IMR-90 (cell line): ENCODE measurements around the gene TBCD. TPM values are rescaled to one million over a fixed set of nuclear protein-coding genes. Genes with fewer than 3 reads are reported as not detected.

ENCODE experiments used
- ATAC-seq: fragments of 200-7000 bp; cut with Tn5 transposase; 2 replicates; pipeline ENCODE4 v1.9.1; 2020; ENCODE audit warnings: low read depth, mild to moderate bottlenecking, moderate library complexity
- BruUV-seq: library from RNA; stranded (reverse); fragments of 400-500 nt; replicated peaks from 2 replicates; lab custom pipeline; 2021; lab: Mats Ljungman, UMichigan
- CTCF ChIA-PET: fragments of 300-600 bp; formaldehyde crosslinking; extraction: SDS; loops from one replicate; lab custom pipeline; 2021; ENCODE audit warnings: antibody characterized with exemption; lab: Yijun Ruan, JAX
- POLR2A ChIA-PET: fragments of 300-600 bp; sonication (Branson Sonifier 250); formaldehyde crosslinking; loops from one replicate; lab custom pipeline; 2022; ENCODE audit warnings: antibody characterized with exemption; ENCODE audit not compliant: unreplicated experiment; lab: Charles Lee
- DNase-seq: peaks from one replicate; pipeline ENCODE4 v3.0.0; 2013
- H2AFZ ChIP-seq: replicated peaks from 2 replicates; pipeline ENCODE3; 2013; ENCODE audit warnings: low read length, mild to moderate bottlenecking; ENCODE audit not compliant: poor library complexity
- H2AK5ac ChIP-seq: 2 replicates; pipeline ENCODE4 v1.6.1; 2013; ENCODE audit warnings: low read depth, low read length, inconsistent platforms
- H2AK9ac ChIP-seq: replicated peaks from 2 replicates; pipeline ENCODE3; 2013; ENCODE audit warnings: mild to moderate bottlenecking, low read depth, low read length, moderate library complexity; ENCODE audit not compliant: poor library complexity
- H2BK120ac ChIP-seq: 2 replicates; pipeline ENCODE4 v1.6.1; 2013; ENCODE audit warnings: low read depth, low read length, inconsistent platforms
- H2BK15ac ChIP-seq: 3 replicates; pipeline ENCODE4 v1.6.1; 2013; ENCODE audit warnings: low read depth, low read length, inconsistent platforms
- H2BK20ac ChIP-seq: 2 replicates; pipeline ENCODE4 v1.6.1; 2013; ENCODE audit warnings: low read depth, mild to moderate bottlenecking, inconsistent platforms, low read length, moderate library complexity
- H2BK5ac ChIP-seq: 2 replicates; pipeline ENCODE4 v1.6.1; 2013; ENCODE audit warnings: mild to moderate bottlenecking, low read depth, low read length, inconsistent platforms; ENCODE audit not compliant: poor library complexity, severe bottlenecking
- H3K14ac ChIP-seq: replicated peaks from 2 replicates; pipeline ENCODE4 v1.6.1; 2013; ENCODE audit warnings: low read depth, low read length, inconsistent platforms
- H3K18ac ChIP-seq: 2 replicates; pipeline ENCODE4 v1.6.1; 2013; ENCODE audit warnings: low read depth, low read length, control low read depth
- H3K23ac ChIP-seq: 2 replicates; pipeline ENCODE4 v1.6.1; 2013; ENCODE audit warnings: low read depth, low read length, inconsistent platforms
- H3K27ac ChIP-seq: 2 replicates; pipeline ENCODE4 v1.5.1; 2013; ENCODE audit warnings: mild to moderate bottlenecking, control low read depth, low read length; ENCODE audit not compliant: insufficient read depth
- H3K27me3 ChIP-seq: 2 replicates; pipeline ENCODE4 v1.6.1; 2013; ENCODE audit warnings: low read length; ENCODE audit not compliant: control insufficient read depth, insufficient read depth
- H3K36me3 ChIP-seq: 2 replicates; pipeline ENCODE4 v1.6.1; 2013; ENCODE audit warnings: low read length, mixed read lengths; ENCODE audit not compliant: control insufficient read depth, insufficient read depth
- H3K4ac ChIP-seq: 2 replicates; pipeline ENCODE4 v1.6.1; 2013; ENCODE audit warnings: low read depth, low read length, inconsistent platforms
- H3K4me1 ChIP-seq: 2 replicates; pipeline ENCODE4 v1.6.1; 2013; ENCODE audit warnings: low read length, mixed read lengths; ENCODE audit not compliant: control insufficient read depth, insufficient read depth
- H3K4me2 ChIP-seq: 2 replicates; pipeline ENCODE4 v1.6.1; 2013; ENCODE audit warnings: low read depth, mild to moderate bottlenecking, control low read depth, low read length, moderate library complexity
- H3K4me3 ChIP-seq: 2 replicates; pipeline ENCODE4 v1.5.1; 2013; ENCODE audit warnings: low read depth, mild to moderate bottlenecking, control low read depth, low read length, moderate library complexity; ENCODE audit not compliant: insufficient read depth
- H3K56ac ChIP-seq: 2 replicates; pipeline ENCODE4 v1.6.1; 2013; ENCODE audit warnings: low read length, inconsistent platforms; ENCODE audit not compliant: insufficient read depth; ENCODE audit errors: extremely low read depth
- H3K79me1 ChIP-seq, 2 experiments: 2 replicates each; pipeline ENCODE4 v1.6.1; 2013; ENCODE audit warnings: low read length in 2 of 2, inconsistent platforms in 1 of 2, low read depth in 1 of 2
- H3K9ac ChIP-seq: 2 replicates; pipeline ENCODE4 v1.6.1; 2013; ENCODE audit warnings: low read depth, low read length, control low read depth
- H3K9me1 ChIP-seq: 2 replicates; pipeline ENCODE4 v1.6.1; 2013; ENCODE audit warnings: low read length, inconsistent platforms; ENCODE audit not compliant: insufficient read depth
- H3K9me3 ChIP-seq: 2 replicates; pipeline ENCODE4 v1.6.1; 2013; ENCODE audit warnings: low read length; ENCODE audit not compliant: control insufficient read depth, insufficient read depth
- H4K20me1 ChIP-seq: 2 replicates; pipeline ENCODE4 v1.6.1; 2013; ENCODE audit warnings: low read length, inconsistent platforms; ENCODE audit not compliant: insufficient read depth
- H4K5ac ChIP-seq: 2 replicates; pipeline ENCODE4 v1.6.1; 2013; ENCODE audit warnings: mild to moderate bottlenecking, low read depth, low read length, control low read depth
- H4K8ac ChIP-seq, 2 experiments: 2 replicates each; pipeline ENCODE4 v1.6.1; 2013; ENCODE audit warnings: low read depth in 2 of 2, low read length in 2 of 2, control low read depth in 1 of 2, inconsistent platforms in 1 of 2
- H4K91ac ChIP-seq: 2 replicates; pipeline ENCODE4 v1.6.1; 2013; ENCODE audit warnings: low read depth, low read length, inconsistent platforms; ENCODE audit not compliant: insufficient read depth
- FOS ChIP-seq: fragments of 150-350 bp; IDR thresholded peaks from 2 replicates; pipeline ENCODE4 v1.6.1; 2016; ENCODE audit warnings: low read depth, low read length
- MAZ ChIP-seq: IDR thresholded peaks from 2 replicates; pipeline ENCODE4 v1.6.1; 2012; ENCODE audit warnings: low read depth, mild to moderate bottlenecking, low read length, improper control_type of control experiment, moderate library complexity, borderline replicate concordance
- MXI1 ChIP-seq: IDR thresholded peaks from 2 replicates; pipeline ENCODE4 v1.6.1; 2012; ENCODE audit warnings: low read depth, mild to moderate bottlenecking, low read length, moderate library complexity, borderline replicate concordance
- WGBS, 2 experiments: methylation state at CpG; one replicate each; pipeline versions ENCODE4 v1.1.5 to v1.1.7; 2013; ENCODE audit warnings: missing lambda C conversion rate in 2 of 2; ENCODE audit not compliant: insufficient read length in 1 of 2; ENCODE audit errors: extremely low coverage in 2 of 2; 5-methylcytosine and 5-hydroxymethylcytosine counted together
- dilution Hi-C: fragments of 300-500 bp; cut with HindIII; formaldehyde crosslinking; loops from one replicate; pipeline ENCODE4 v1.14.3; 2018; ENCODE audit warnings: low sequenced_read_pairs; ENCODE audit not compliant: unreplicated experiment
- in situ Hi-C: fragments of 300-500 bp; cut with MboI; formaldehyde crosslinking; loops from 3 replicates; pipeline ENCODE4 v1.14.3; 2019; ENCODE audit warnings: low sequenced_read_pairs, inconsistent platforms, mixed read lengths
- intact Hi-C: fragments of 100-400 bp; cut with micrococcal nuclease; formaldehyde crosslinking; loops from 2 replicates; pipeline ENCODE4 v1.10.0; 2022
- polyA plus RNA-seq, 3 experiments: library from polyadenylated mRNA; depleted of rRNA; stranded (reverse); fragments of >200 nt; gene quantifications; 2 replicates each; pipeline ENCODE4 v1.2.3, GENCODE V29; 2012; ENCODE audit warnings: low replicate concordance in 1 of 3
- total RNA-seq: library from RNA; depleted of rRNA; stranded (reverse); fragments of >200 nt; gene quantifications from 2 replicates; pipeline ENCODE4 v1.2.3, GENCODE V29; 2012

TBCD gene
- total and polyA plus RNA-seq, 2 of the 4 experiments (the other 2 are of a cell fraction): 21.9 to 54.5 TPM

GRCh38 chr17:82751171-82751570 is 694 bp upstream of the TBCD start:
- H4K8ac ChIP-seq: no peak overlapping the region; a peak in 1 of 4 replicates
- H3K4me2 ChIP-seq: peak overlapping the region; percentile 98
- dilution Hi-C loops (no loop called here), intact Hi-C loops (no loop called here), in situ Hi-C loops (no loop called here)
- H3K79me1 ChIP-seq: peaks cover 27 to 38% of the 10 kb centered on the region in 2 experiments
- H2AK5ac ChIP-seq: no peak overlapping the region
- no peaks in the 10 kb centered on the region; the same call in 1 of the 2 replicates for H3K9me3 ChIP-seq
- H2AFZ ChIP-seq: peak overlapping the region; percentile 98
- ChIA-PET POLR2A (interaction anchor here (0.6 kb wide), 1 partner anchor 332 kb away, joined by 6 read pairs; no protein-coding TSS in a partner anchor), CTCF (no interaction called here)
- no peak overlapping the region for H2BK120ac ChIP-seq
- H3K23ac ChIP-seq: no peak overlapping the region
- no peak overlapping the region for H4K5ac ChIP-seq
- no TSS peak for BruUV-seq
- H3K27me3 ChIP-seq: no peaks in the 10 kb centered on the region
- no peak overlapping the region for H2BK5ac ChIP-seq
- no peak overlapping the region for H3K18ac ChIP-seq
- H2BK20ac ChIP-seq: no peak overlapping the region
- H2BK15ac ChIP-seq: no peak overlapping the region
- H3K4me1 ChIP-seq: peaks cover 4% of the 10 kb centered on the region
- TF ChIP-seq FOS (no peak), MAZ (no peak), MXI1 (peak; percentile 52; the same call in 1 of the 2 replicates)
- H3K9me1 ChIP-seq: peaks cover 10% of the 10 kb centered on the region
- DNase-seq (no peak), ATAC-seq (no peak; the same call in 1 of the 2 replicates)
- no peak overlapping the region for H3K14ac ChIP-seq
- H3K4me3 ChIP-seq: peak overlapping the region; percentile 62
- H4K91ac ChIP-seq: no peak overlapping the region
- peak overlapping the region; percentile 82 for H3K9ac ChIP-seq
- H2AK9ac ChIP-seq: no peak overlapping the region
- 3% methylated on average over 8 of the region's 56 CpGs; no CpG with 5 or more reads in 1 of the 2 experiments for WGBS, 2 experiments
- peak overlapping the region; percentile 18; the same call in 1 of the 2 replicates for H3K27ac ChIP-seq
- H3K56ac ChIP-seq: no peak overlapping the region
- H3K4ac ChIP-seq: no peak overlapping the region
- no peaks in the 10 kb centered on the region for H3K36me3 ChIP-seq
- H4K20me1 ChIP-seq: peaks cover 16% of the 10 kb centered on the region
